Glomerular endothelial cell (primary cell): ENCODE data around the gene RGS7BP. TPM values are rescaled to one million over a fixed set of nuclear protein-coding genes. Genes with fewer than 3 reads are reported as not detected.
"Not testable (repeated sequence)": the region's sequence is repeated elsewhere in the genome, so short reads cannot be mapped to it uniquely, and the experiment has no call there.

Experiments
- DNase-seq: peaks from one replicate; pipeline ENCODE4 v3.0.0-alpha.2; 2011; ENCODE audit warnings: low read depth, low spot score; ENCODE audit errors: extremely low read depth
- total RNA-seq: library from RNA; depleted of rRNA; stranded (reverse); fragments of >200 nt; gene quantifications from 2 replicates; pipeline ENCODE4 v1.2.3, GENCODE V29; 2015

The RGS7BP gene
- total RNA-seq, 1 donor from 2014 or later, result 23.9 TPM

- no peak for DNase-seq
Measured at GRCh38 chr5:64557911-64558310, 52.1 kb downstream of the RGS7BP start.

- DNase-seq, result not testable (repeated sequence)
Measured at GRCh38 chr5:64558641-64559040, 52.8 kb downstream of the RGS7BP start.

- DNase-seq, result no peak
Measured at GRCh38 chr5:64566310-64566916, 60.6 kb downstream of the RGS7BP start.

GRCh38 chr5:64569858-64570257 lies 64.0 kb downstream of the RGS7BP start:
- DNase-seq, result no peak

GRCh38 chr5:64570395-64570996 lies 64.7 kb downstream of the RGS7BP start:
- DNase-seq, result no peak

GRCh38 chr5:64575561-64575960 lies 69.7 kb downstream of the RGS7BP start:
- DNase-seq, result no peak

- DNase-seq, result no peak
Measured at GRCh38 chr5:64576250-64576649, 70.4 kb downstream of the RGS7BP start.

- no peak for DNase-seq
Measured at GRCh38 chr5:64585646-64586045, 79.8 kb downstream of the RGS7BP start.

GRCh38 chr5:64587370-64587769 lies 81.6 kb downstream of the RGS7BP start:
- DNase-seq, result no peak

GRCh38 chr5:64592730-64593341 lies 87.0 kb downstream of the RGS7BP start:
- no peak for DNase-seq

GRCh38 chr5:64594025-64594424 lies 88.2 kb downstream of the RGS7BP start:
- DNase-seq, result no peak

- no peak for DNase-seq
Measured at GRCh38 chr5:64594601-64595000, 88.8 kb downstream of the RGS7BP start.

GRCh38 chr5:64595031-64595855 lies 89.4 kb downstream of the RGS7BP start:
- DNase-seq, result no peak

GRCh38 chr5:64599226-64599625 lies 93.4 kb downstream of the RGS7BP start:
- DNase-seq, result no peak

GRCh38 chr5:64603676-64604075 lies 97.9 kb downstream of the RGS7BP start:
- no peak for DNase-seq

GRCh38 chr5:64606926-64607325 lies 101.1 kb downstream of the RGS7BP start:
- no peak for DNase-seq

- DNase-seq, result peak; percentile 56
Measured at GRCh38 chr5:64612344-64612961, 106.6 kb downstream of the RGS7BP start.

GRCh38 chr5:64615895-64616294 lies 110.1 kb downstream of the RGS7BP start:
- no peak for DNase-seq

- DNase-seq, result no peak
Measured at GRCh38 chr5:64619609-64620008, 113.8 kb downstream of the RGS7BP start.

- no peak for DNase-seq
Measured at GRCh38 chr5:64622991-64623390, 117.2 kb downstream of the RGS7BP start.

- no peak for DNase-seq
Measured at GRCh38 chr5:64625678-64626077, 119.9 kb downstream of the RGS7BP start.
